ENCODE data around the gene ZFYVE9.

Gene ZFYVE9

GRCh38 chr1:52259886-52260285 lies 118.0 kb downstream of the ZFYVE9 start:
- DNase-seq, result no peak

- no peak for DNase-seq
Measured at GRCh38 chr1:52263153-52263910, 121.4 kb downstream of the ZFYVE9 start.

GRCh38 chr1:52264530-52265115 lies 122.7 kb downstream of the ZFYVE9 start:
- DNase-seq, result no peak

GRCh38 chr1:52266507-52266906 lies 124.6 kb downstream of the ZFYVE9 start:
- no peak for DNase-seq

GRCh38 chr1:52268372-52268771 lies 126.5 kb downstream of the ZFYVE9 start:
- DNase-seq, result no peak

- DNase-seq, result no peak
Measured at GRCh38 chr1:52281518-52281917, 139.6 kb downstream of the ZFYVE9 start.

GRCh38 chr1:52288286-52288685 lies 146.4 kb downstream of the ZFYVE9 start:
- no peak for DNase-seq

GRCh38 chr1:52294580-52294979 lies 152.7 kb downstream of the ZFYVE9 start:
- DNase-seq, result no peak

GRCh38 chr1:52296345-52296744 lies 154.5 kb downstream of the ZFYVE9 start:
- no peak for DNase-seq

GRCh38 chr1:52305417-52306226 lies 163.7 kb downstream of the ZFYVE9 start:
- DNase-seq, result no peak

- no peak for DNase-seq
Measured at GRCh38 chr1:52306227-52307006, 164.5 kb downstream of the ZFYVE9 start.

GRCh38 chr1:52321061-52321460 lies 179.2 kb downstream of the ZFYVE9 start:
- no peak for DNase-seq

- no peak for DNase-seq
Measured at GRCh38 chr1:52323731-52324130, 181.8 kb downstream of the ZFYVE9 start.

- DNase-seq, result no peak
Measured at GRCh38 chr1:52325786-52326185, 183.9 kb downstream of the ZFYVE9 start.

GRCh38 chr1:52328615-52329014 lies 186.7 kb downstream of the ZFYVE9 start:
- DNase-seq, result no peak

GRCh38 chr1:52332411-52332810 lies 190.5 kb downstream of the ZFYVE9 start:
- no peak for DNase-seq

GRCh38 chr1:52334906-52335528 lies 193.1 kb downstream of the ZFYVE9 start:
- DNase-seq, result no peak

GRCh38 chr1:52337439-52337838 lies 195.6 kb downstream of the ZFYVE9 start:
- DNase-seq, result no peak

- DNase-seq, result no peak
Measured at GRCh38 chr1:52341655-52342260, 199.9 kb downstream of the ZFYVE9 start.

GRCh38 chr1:52343979-52344378 lies 202.1 kb downstream of the ZFYVE9 start:
- DNase-seq, result no peak

- no peak for DNase-seq
Measured at GRCh38 chr1:52345252-52345651, 203.4 kb downstream of the ZFYVE9 start.

- no peak for DNase-seq
Measured at GRCh38 chr1:52346653-52347052, 204.8 kb downstream of the ZFYVE9 start.
